CD14-positive monocyte (primary cell): ENCODE results near the gene RASSF5. TPM values are rescaled to one million over a fixed set of nuclear protein-coding genes. Genes with fewer than 3 reads are reported as not detected.
A peak's percentile ranks its signal among the peaks of the same experiment; 100 is the strongest.

ENCODE experiments used
- DNase-seq, 3 donors: peaks; one replicate each; pipeline ENCODE4 v3.0.0-alpha.2; 2011 to 2022
- H2AFZ ChIP-seq: 2 replicates; pipeline ENCODE4 v1.6.0; 2012; ENCODE audit warnings: mild to moderate bottlenecking, low read depth, low read length, inconsistent platforms; ENCODE audit not compliant: insufficient read depth, poor library complexity, severe bottlenecking
- H3K27ac ChIP-seq, 2 donors: 1 replicate in 1 of 2; 2 replicates in 1 of 2; pipeline ENCODE4 v1.5.1; 2012 to 2013; ENCODE audit warnings: low read length in 2 of 2, control low read depth in 1 of 2, inconsistent platforms in 1 of 2, low read depth in 1 of 2, mild to moderate bottlenecking in 1 of 2
- H3K27me3 ChIP-seq, 2 donors: one replicate each; pipeline versions ENCODE4 v1.6.0 to v1.6.1; 2011 to 2013; ENCODE audit warnings: low read length in 2 of 2; ENCODE audit not compliant: control insufficient read depth in 2 of 2, insufficient read depth in 2 of 2
- H3K36me3 ChIP-seq, 2 donors: replicated peaks in 1 of 2; 1 replicate in 1 of 2; 2 replicates in 1 of 2; pipeline versions ENCODE4 v1.5.1 to v1.6.1; 2012 to 2013; ENCODE audit warnings: low read length in 2 of 2, control low read depth in 1 of 2, inconsistent platforms in 1 of 2, mild to moderate bottlenecking in 1 of 2; ENCODE audit not compliant: insufficient read depth in 2 of 2, control insufficient read depth in 1 of 2
- H3K4me1 ChIP-seq, 2 donors: 1 replicate in 1 of 2; 2 replicates in 1 of 2; pipeline versions ENCODE4 v1.5.1 to v1.6.1; 2012 to 2013; ENCODE audit warnings: low read length in 2 of 2, control low read depth in 1 of 2, inconsistent platforms in 1 of 2, mild to moderate bottlenecking in 1 of 2, moderate library complexity in 1 of 2; ENCODE audit not compliant: insufficient read depth in 2 of 2, control insufficient read depth in 1 of 2
- H3K4me2 ChIP-seq: replicated peaks from 2 replicates; pipeline ENCODE3; 2012; ENCODE audit warnings: low read length, moderate library complexity, mild to moderate bottlenecking; ENCODE audit not compliant: poor library complexity, severe bottlenecking; ENCODE audit errors: extremely low read depth
- H3K4me3 ChIP-seq, 3 experiments: fragments of 200-600 bp in 1 of 3; sonication (generic) in 1 of 3; replicated peaks in 1 of 3; 1 replicate in 2 of 3; 2 replicates in 1 of 3; pipeline ENCODE4 v1.5.1; 2011 to 2013; ENCODE audit warnings: low read length in 3 of 3, mild to moderate bottlenecking in 3 of 3, control low read depth in 2 of 3, low read depth in 2 of 3, inconsistent platforms in 1 of 3, moderate library complexity in 1 of 3
- H3K79me2 ChIP-seq: 2 replicates; pipeline ENCODE4 v1.6.0; 2012; ENCODE audit warnings: mild to moderate bottlenecking, control low read depth, inconsistent platforms, low read length, moderate library complexity; ENCODE audit not compliant: insufficient read depth
- H3K9ac ChIP-seq: 2 replicates; pipeline ENCODE4 v1.6.0; 2017; ENCODE audit warnings: low read length, mild to moderate bottlenecking; ENCODE audit not compliant: insufficient read depth, poor library complexity, severe bottlenecking
- H3K9me3 ChIP-seq, 2 donors: replicated peaks in 1 of 2; 1 replicate in 1 of 2; 2 replicates in 1 of 2; pipeline versions ENCODE4 v1.5.1 to v1.6.1; 2012 to 2013; ENCODE audit warnings: low read length in 2 of 2, control low read depth in 1 of 2; ENCODE audit not compliant: control insufficient read depth in 1 of 2, insufficient read depth in 1 of 2
- H4K20me1 ChIP-seq: 2 replicates; pipeline ENCODE4 v1.6.0; 2012; ENCODE audit warnings: mild to moderate bottlenecking, low read length, control low read depth, moderate library complexity; ENCODE audit not compliant: insufficient read depth
- H3K27ac Mint-ChIP-seq, 7 donors: one replicate each; pipeline ENCODE4 v1.8.0; 2020; ENCODE audit warnings: mild to moderate bottlenecking in 7 of 7, mixed read lengths in 7 of 7, moderate library complexity in 6 of 7, inconsistent platforms in 2 of 7
- H3K27me3 Mint-ChIP-seq, 3 donors: one replicate each; pipeline ENCODE4 v1.8.0; 2021 to 2022; ENCODE audit warnings: low read depth in 3 of 3, mild to moderate bottlenecking in 3 of 3, mixed read lengths in 3 of 3, moderate library complexity in 3 of 3, inconsistent platforms in 1 of 3
- H3K36me3 Mint-ChIP-seq, 2 donors: one replicate each; pipeline ENCODE4 v1.8.0; 2020; ENCODE audit warnings: mixed read lengths in 2 of 2, inconsistent platforms in 1 of 2, mild to moderate bottlenecking in 1 of 2
- H3K4me1 Mint-ChIP-seq: one replicate; pipeline ENCODE4 v1.8.0; 2020; ENCODE audit warnings: mild to moderate bottlenecking, mixed read lengths
- H3K4me3 Mint-ChIP-seq, 2 donors: one replicate each; pipeline ENCODE4 v1.8.0; 2020; ENCODE audit warnings: mild to moderate bottlenecking in 2 of 2, mixed read lengths in 2 of 2, moderate library complexity in 1 of 2
- H3K9me3 Mint-ChIP-seq, 7 donors: one replicate each; pipeline ENCODE4 v1.8.0; 2020 to 2022; ENCODE audit warnings: mixed read lengths in 7 of 7, mild to moderate bottlenecking in 6 of 7, moderate library complexity in 6 of 7, inconsistent platforms in 2 of 7
- CTCF ChIP-seq: fragments of 200-600 bp; IDR thresholded peaks from one replicate; pipeline ENCODE4 v1.8.0; 2022; ENCODE audit warnings: antibody characterized with exemption, mild to moderate bottlenecking
- WGBS: methylation state at CpG from one replicate; pipeline ENCODE4 v1.1.5; 2013; ENCODE audit warnings: missing lambda C conversion rate; ENCODE audit not compliant: insufficient coverage; 5-methylcytosine and 5-hydroxymethylcytosine counted together
- intact Hi-C, 2 donors: fragments of 100-400 bp; cut with micrococcal nuclease; formaldehyde crosslinking; loops; one replicate each; pipeline versions ENCODE4 v1.15.0 to v1.15.1; 2023
- polyA plus RNA-seq, 3 donors: library from polyadenylated mRNA; depleted of rRNA in 1 of 3; unstranded in 2 of 3; stranded (reverse) in 1 of 3; fragments of 300-500 nt in 2 of 3; fragments of >200 nt in 1 of 3; fragmentation: Illumina TruSeq in 2 of 3; gene quantifications; 1 replicate in 2 of 3; 2 replicates in 1 of 3; pipeline ENCODE4 v1.2.3, GENCODE V29; 2012 to 2021

The RASSF5 gene
- polyA plus RNA-seq, 3 donors, result 81.6 to 129 (median 127) TPM

GRCh38 chr1:206628916-206629315 is 121.6 kb downstream of the RASSF5 start:
- H3K4me3 ChIP-seq, result no peak overlapping the region
- Mint-ChIP-seq H3K27ac (peak overlapping the region in 1 of 7 donors; percentile 46), H3K27me3 (peaks cover 4 to 5% (median 4%) of the 10 kb centered on the region in 3 donors), H3K36me3 (no peaks in the 10 kb centered on the region), H3K4me3 (no peak overlapping the region), H3K9me3 (peaks cover 0 to 2% (median 0%) of the 10 kb centered on the region in 7 donors), H3K4me1 (peaks cover 7% of the 10 kb centered on the region)
- H3K27me3 ChIP-seq, result no peaks in the 10 kb centered on the region
- no peaks in the 10 kb centered on the region for H3K9me3 ChIP-seq
- H4K20me1 ChIP-seq, result no peaks in the 10 kb centered on the region
- peaks cover 4 to 8% of the 10 kb centered on the region in 2 donors for H3K4me1 ChIP-seq
- no peak overlapping the region for H3K4me2 ChIP-seq
- H3K79me2 ChIP-seq, result no peaks in the 10 kb centered on the region
- WGBS, result no CpG with 5 or more reads among the region's 1 CpG
- no peak for TF ChIP-seq CTCF
- no peak overlapping the region for H3K27ac ChIP-seq
- no peaks in the 10 kb centered on the region for H3K36me3 ChIP-seq
- no peak overlapping the region for H2AFZ ChIP-seq
- DNase-seq, result no peak
- intact Hi-C loops, result loop anchor here in 1 of 2 donors (10.0 kb wide), 1 partner anchor 186 kb away; no protein-coding TSS in a partner anchor
- H3K9ac ChIP-seq, result no peak overlapping the region

- Histone ChIP-seq H3K36me3 (no peaks in the 10 kb centered on the region), H3K27me3 (peaks cover 3 to 5% of the 10 kb centered on the region in 2 donors), H2AFZ (no peak overlapping the region), H3K9ac (no peak overlapping the region), H3K4me2 (no peak overlapping the region), H3K79me2 (no peaks in the 10 kb centered on the region), H3K27ac (no peak overlapping the region), H3K9me3 (no peaks in the 10 kb centered on the region), H4K20me1 (no peaks in the 10 kb centered on the region), H3K4me1 (peaks cover 19 to 27% of the 10 kb centered on the region in 2 donors), H3K4me3 (no peak overlapping the region)
- DNase-seq, result peak in 1 of 3 donors; percentile 52
- intact Hi-C loops, result loop anchor here (5.0 to 10.0 kb wide), 2 partner anchors 284 to 351 kb away; no protein-coding TSS in a partner anchor
- H3K9me3 Mint-ChIP-seq, result peaks cover 0 to 2% (median 0%) of the 10 kb centered on the region in 7 donors
- peak; percentile 19 for TF ChIP-seq CTCF
- peaks cover 10 to 21% (median 13%) of the 10 kb centered on the region in 3 donors for H3K27me3 Mint-ChIP-seq
- no peak overlapping the region for H3K27ac Mint-ChIP-seq
- no peak overlapping the region for H3K4me3 Mint-ChIP-seq
- peaks cover 22% of the 10 kb centered on the region for H3K4me1 Mint-ChIP-seq
- no peaks in the 10 kb centered on the region for H3K36me3 Mint-ChIP-seq
- WGBS, result 9% methylated on average over 1 of the region's 4 CpGs
Observed at GRCh38 chr1:206631085-206631509, 123.8 kb downstream of the RASSF5 start.
